Upper lobe of left lung (tissue), 6 donors: ENCODE measurements around the gene CELSR1. TPM values are rescaled to one million over a fixed set of nuclear protein-coding genes. Genes with fewer than 3 reads are reported as not detected.

Source experiments
- ATAC-seq, 2 donors: fragments of 200-7000 bp; cut with Tn5 transposase; one replicate each; pipeline ENCODE4 v1.9.1; 2022; ENCODE audit warnings: mild to moderate bottlenecking in 2 of 2, moderate library complexity in 2 of 2; ENCODE audit not compliant: low FRiP score in 2 of 2
- DNase-seq, 2 donors: peaks; one replicate each; pipeline ENCODE4 v3.0.0-alpha.2; 2019 to 2020
- H3K27ac ChIP-seq, 4 donors: fragments of 200-600 bp; sonication (generic); one replicate each; pipeline ENCODE4 v1.5.1; 2016 to 2019
- H3K27me3 ChIP-seq, 4 donors: fragments of 200-600 bp; sonication (generic); one replicate each; pipeline ENCODE4 v1.5.1; 2017 to 2019
- H3K36me3 ChIP-seq, 4 donors: fragments of 200-600 bp; sonication (generic); one replicate each; pipeline ENCODE4 v1.5.1; 2016 to 2019
- H3K4me1 ChIP-seq, 4 donors: fragments of 200-600 bp; sonication (generic); one replicate each; pipeline ENCODE4 v1.5.1; 2018 to 2019
- H3K4me3 ChIP-seq, 4 donors: fragments of 200-600 bp; sonication (generic); one replicate each; pipeline ENCODE4 v1.5.1; 2017 to 2019; ENCODE audit warnings: mild to moderate bottlenecking in 2 of 4, moderate library complexity in 1 of 4
- H3K9me3 ChIP-seq, 4 donors: fragments of 200-600 bp; sonication (generic); one replicate each; pipeline ENCODE4 v1.5.1; 2018 to 2019
- CTCF ChIP-seq, 6 experiments: fragments of 450-650 bp in 4 of 6; fragments of 200-600 bp in 2 of 6; sonication (generic) in 2 of 6; IDR thresholded peaks; one replicate each; pipeline ENCODE4 v1.5.1; 2016 to 2019; ENCODE audit warnings: antibody characterized with exemption in 6 of 6
- EP300 ChIP-seq, 4 donors: sonication (generic); formaldehyde crosslinking; IDR thresholded peaks; one replicate each; pipeline ENCODE4 v1.5.1; 2017; ENCODE audit warnings: antibody characterized with exemption in 4 of 4, control low read depth in 2 of 4
- POLR2A ChIP-seq, 4 donors: fragments of 450-650 bp; IDR thresholded peaks; one replicate each; pipeline ENCODE4 v1.5.1; 2016 to 2017; ENCODE audit warnings: antibody characterized with exemption in 4 of 4, mild to moderate bottlenecking in 2 of 4
- POLR2AphosphoS5 ChIP-seq, 2 donors: sonication (generic); formaldehyde crosslinking; IDR thresholded peaks; one replicate each; pipeline ENCODE4 v1.5.1; 2017; ENCODE audit warnings: antibody characterized with exemption in 2 of 2
- WGBS, 2 donors: methylation state at CpG; one replicate each; pipeline ENCODE4 v1.1.5; 2017 to 2018; 5-methylcytosine and 5-hydroxymethylcytosine counted together
- total RNA-seq, 6 donors: library from RNA; depleted of rRNA in 4 of 6; stranded (reverse); fragments of >200 nt in 4 of 6; gene quantifications; one replicate each; pipeline versions ENCODE4 v1.1.0 to v1.2.1, GENCODE V29; 2016 to 2021
- donor health status: DM: no; HTN: no; CAD: no; lungs with moderate emphysema.
- donor health status: DM: no; HTN: yes; CAD: no; lungs with severe emphysema.

CELSR1 gene
- total RNA-seq, 6 donors from 2014 or later = 45.1 to 145 (median 80.1) TPM

GRCh38 chr22:46450931-46451561 lies 86.4 kb downstream of the CELSR1 start:
- no peaks in the 10 kb centered on the region for H3K36me3 ChIP-seq
- DNase-seq = no peak
- no peak overlapping the region for H3K4me3 ChIP-seq
- H3K27ac ChIP-seq = peak overlapping the region; percentile 16 to 62 (median 52)
- H3K4me1 ChIP-seq = peaks cover 8 to 72% (median 42%) of the 10 kb centered on the region in 4 donors
- no peaks in the 10 kb centered on the region for H3K9me3 ChIP-seq
- H3K27me3 ChIP-seq = no peaks in the 10 kb centered on the region
- no peak for ATAC-seq
- no peak for TF ChIP-seq POLR2A (IDR thresholded peaks at IDR 0.05)
- no peak for TF ChIP-seq POLR2AphosphoS5 (IDR thresholded peaks at IDR 0.05)
- no peak for TF ChIP-seq CTCF (IDR thresholded peaks at IDR 0.05)
- no peak for TF ChIP-seq EP300 (IDR thresholded peaks at IDR 0.05)
- 66 to 72% methylated on average over 14 to 15 of the region's 15 CpGs for WGBS, 2 donors

DNA sequence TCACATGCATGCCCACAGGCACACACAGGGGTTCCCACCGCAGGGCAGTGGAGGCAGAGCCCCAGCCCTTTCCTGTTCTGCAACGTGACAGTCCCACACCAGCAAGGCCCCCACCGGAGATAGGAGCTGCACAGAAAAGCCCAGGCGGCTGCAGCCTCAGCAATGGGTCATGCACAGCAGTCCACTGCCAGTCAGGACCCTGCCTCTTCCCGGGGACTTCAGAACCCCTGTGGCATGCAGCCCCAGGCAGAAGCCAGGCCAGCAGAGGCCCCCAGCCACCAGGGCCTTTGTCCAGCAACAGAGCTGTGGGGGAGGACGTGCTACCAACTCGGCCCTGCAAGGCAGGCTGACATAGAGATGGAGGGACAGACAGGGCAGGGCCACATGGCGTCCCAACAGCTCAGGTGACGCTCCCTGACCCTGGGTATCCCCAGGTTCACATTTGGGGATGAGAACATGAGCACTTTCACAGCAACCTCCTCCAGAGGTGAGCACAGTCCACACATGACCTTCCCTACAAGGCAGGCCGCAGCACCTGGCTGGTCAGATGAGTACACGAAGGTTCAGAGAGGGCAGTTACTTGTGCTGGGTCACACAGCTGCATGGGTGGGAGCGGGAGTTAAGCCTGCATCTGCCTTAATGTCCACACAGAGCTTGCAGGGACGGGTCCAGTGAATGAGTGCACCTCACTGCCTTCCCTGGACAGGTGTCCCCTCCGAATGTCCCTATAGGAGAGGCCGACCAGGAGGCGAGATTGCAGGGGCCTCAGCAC lies 87.3 kb downstream of the CELSR1 start:
- no peaks in the 10 kb centered on the region for H3K27me3 ChIP-seq
- H3K4me3 ChIP-seq = no peak overlapping the region
- H3K27ac ChIP-seq = peak overlapping the region in 3 of 4 donors; percentile 16 to 62 (median 55)
- TF ChIP-seq POLR2AphosphoS5 (IDR thresholded peaks at IDR 0.05) (no peak), EP300 (IDR thresholded peaks at IDR 0.05) (no peak), CTCF (IDR thresholded peaks at IDR 0.05) (no peak), POLR2A (IDR thresholded peaks at IDR 0.05) (no peak)
- ATAC-seq = no peak
- H3K4me1 ChIP-seq = peaks cover 8 to 72% (median 45%) of the 10 kb centered on the region in 4 donors
- no peak for DNase-seq
- no peaks in the 10 kb centered on the region for H3K9me3 ChIP-seq
- WGBS, 2 donors = 72 to 87% methylated on average over 6 to 16 of the region's 16 CpGs
- no peaks in the 10 kb centered on the region for H3K36me3 ChIP-seq

GRCh38 chr22:46449116-46449691 lies 88.2 kb downstream of the CELSR1 start:
- 51 to 88% methylated on average over 2 of the region's 2 CpGs for WGBS, 2 donors
- H3K9me3 ChIP-seq = no peaks in the 10 kb centered on the region
- no peaks in the 10 kb centered on the region for H3K27me3 ChIP-seq
- TF ChIP-seq CTCF (IDR thresholded peaks at IDR 0.05) (no peak), POLR2A (IDR thresholded peaks at IDR 0.05) (no peak), EP300 (IDR thresholded peaks at IDR 0.05) (no peak), POLR2AphosphoS5 (IDR thresholded peaks at IDR 0.05) (no peak)
- peaks cover 8 to 77% (median 45%) of the 10 kb centered on the region in 4 donors for H3K4me1 ChIP-seq
- H3K27ac ChIP-seq = peak overlapping the region in 2 of 4 donors; percentile 62 to 75
- H3K4me3 ChIP-seq = no peak overlapping the region
- ATAC-seq (no peak), DNase-seq (no peak)
- no peaks in the 10 kb centered on the region for H3K36me3 ChIP-seq

- no peaks in the 10 kb centered on the region for H3K27me3 ChIP-seq
- peak in 1 of 2 donors; percentile 46 for ATAC-seq
- TF ChIP-seq POLR2AphosphoS5 (IDR thresholded peaks at IDR 0.05) = no peak
- TF ChIP-seq CTCF (IDR thresholded peaks at IDR 0.05) = no peak
- TF ChIP-seq EP300 (IDR thresholded peaks at IDR 0.05) = no peak
- TF ChIP-seq POLR2A (IDR thresholded peaks at IDR 0.05) = no peak
- H3K9me3 ChIP-seq = no peaks in the 10 kb centered on the region
- 35 to 70% methylated on average over 6 of the region's 6 CpGs for WGBS, 2 donors
- H3K27ac ChIP-seq = peak overlapping the region; percentile 57 to 83 (median 68)
- H3K4me3 ChIP-seq = no peak overlapping the region
- H3K4me1 ChIP-seq = peaks cover 8 to 78% (median 43%) of the 10 kb centered on the region in 4 donors
- peak in 1 of 2 donors; percentile 64 for DNase-seq
- H3K36me3 ChIP-seq = no peaks in the 10 kb centered on the region
These were observed 89.1 kb downstream of the CELSR1 start for GRCh38 chr22:46448333-46448732.
